Eye (tissue), 1 donor: ENCODE measurements around the gene HERC4.

Experiments
- DNase-seq: peaks from one replicate; pipeline ENCODE4 v3.0.0-alpha.2; 2015

HERC4 gene, protein sequence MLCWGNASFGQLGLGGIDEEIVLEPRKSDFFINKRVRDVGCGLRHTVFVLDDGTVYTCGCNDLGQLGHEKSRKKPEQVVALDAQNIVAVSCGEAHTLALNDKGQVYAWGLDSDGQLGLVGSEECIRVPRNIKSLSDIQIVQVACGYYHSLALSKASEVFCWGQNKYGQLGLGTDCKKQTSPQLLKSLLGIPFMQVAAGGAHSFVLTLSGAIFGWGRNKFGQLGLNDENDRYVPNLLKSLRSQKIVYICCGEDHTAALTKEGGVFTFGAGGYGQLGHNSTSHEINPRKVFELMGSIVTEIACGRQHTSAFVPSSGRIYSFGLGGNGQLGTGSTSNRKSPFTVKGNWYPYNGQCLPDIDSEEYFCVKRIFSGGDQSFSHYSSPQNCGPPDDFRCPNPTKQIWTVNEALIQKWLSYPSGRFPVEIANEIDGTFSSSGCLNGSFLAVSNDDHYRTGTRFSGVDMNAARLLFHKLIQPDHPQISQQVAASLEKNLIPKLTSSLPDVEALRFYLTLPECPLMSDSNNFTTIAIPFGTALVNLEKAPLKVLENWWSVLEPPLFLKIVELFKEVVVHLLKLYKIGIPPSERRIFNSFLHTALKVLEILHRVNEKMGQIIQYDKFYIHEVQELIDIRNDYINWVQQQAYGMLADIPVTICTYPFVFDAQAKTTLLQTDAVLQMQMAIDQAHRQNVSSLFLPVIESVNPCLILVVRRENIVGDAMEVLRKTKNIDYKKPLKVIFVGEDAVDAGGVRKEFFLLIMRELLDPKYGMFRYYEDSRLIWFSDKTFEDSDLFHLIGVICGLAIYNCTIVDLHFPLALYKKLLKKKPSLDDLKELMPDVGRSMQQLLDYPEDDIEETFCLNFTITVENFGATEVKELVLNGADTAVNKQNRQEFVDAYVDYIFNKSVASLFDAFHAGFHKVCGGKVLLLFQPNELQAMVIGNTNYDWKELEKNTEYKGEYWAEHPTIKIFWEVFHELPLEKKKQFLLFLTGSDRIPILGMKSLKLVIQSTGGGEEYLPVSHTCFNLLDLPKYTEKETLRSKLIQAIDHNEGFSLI

GRCh38 chr10:68074775-68075549, at the start of gene HERC4:
HERC4 (minus strand) TSS chr10:68075283; CDS start chr10:68073108, 2,175 bp downstream.
- peak; percentile 97 for DNase-seq

GRCh38 chr10:68124718-68125117, 49.6 kb upstream of the HERC4 start:
- DNase-seq = no peak

GRCh38 chr10:68121852-68122251, 46.8 kb upstream of the HERC4 start:
- no peak for DNase-seq

DNA sequence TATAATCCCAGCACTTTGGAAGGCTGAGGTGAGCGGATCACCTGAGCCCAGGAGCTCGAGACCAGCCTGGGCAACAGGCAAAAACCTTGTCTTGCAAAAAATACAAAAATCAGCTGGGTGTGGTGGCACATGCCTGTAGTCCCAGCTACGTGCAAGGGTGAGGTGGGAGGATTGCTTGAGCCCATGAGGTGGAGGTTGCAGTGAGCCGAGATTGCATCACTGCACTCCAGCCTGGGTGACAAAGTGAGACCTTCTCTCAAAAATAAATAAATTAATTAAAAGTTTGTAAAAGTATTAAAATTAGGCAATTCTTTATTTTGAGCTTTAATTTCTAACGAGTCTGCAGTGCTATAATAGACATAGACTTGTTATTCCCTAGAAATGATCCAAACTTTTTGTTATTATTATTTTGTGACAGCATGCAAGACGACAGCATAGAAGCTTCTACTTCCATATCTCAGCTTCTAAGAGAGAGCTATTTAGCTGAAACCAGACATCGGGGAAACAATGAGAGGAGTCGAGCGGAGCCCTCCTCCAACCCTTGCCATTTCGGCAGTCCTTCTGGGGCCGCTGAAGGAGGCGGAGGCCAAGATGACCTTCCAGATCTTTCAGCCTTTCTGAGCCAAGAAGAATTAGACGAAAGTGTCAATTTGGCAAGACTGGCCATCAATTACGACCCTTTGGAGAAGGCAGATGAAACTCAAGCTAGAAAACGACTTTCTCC, 46.1 kb upstream of the HERC4 start:
- DNase-seq = no peak

- no peak for DNase-seq
Measured at GRCh38 chr10:68118657-68119056, 43.6 kb upstream of the HERC4 start.

DNA sequence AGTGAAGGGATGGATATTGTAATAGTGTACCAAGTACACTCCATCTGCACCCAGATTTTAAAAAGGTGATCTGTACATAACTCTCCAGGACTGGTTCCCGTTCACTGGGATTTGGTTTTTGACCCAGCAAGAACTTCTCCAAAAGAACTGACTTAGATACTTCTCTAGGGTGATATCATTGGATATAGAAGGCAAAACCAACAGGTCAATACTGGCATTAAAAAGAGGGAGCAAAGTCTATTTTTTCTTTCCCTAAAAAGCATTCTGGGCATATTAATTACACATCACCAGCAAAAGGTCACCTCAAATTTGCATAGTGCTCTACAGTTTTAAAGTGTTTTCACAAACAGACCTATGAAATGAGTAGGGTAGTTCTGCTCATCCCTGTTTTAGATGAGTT, 37.8 kb upstream of the HERC4 start:
- no peak for DNase-seq

DNA sequence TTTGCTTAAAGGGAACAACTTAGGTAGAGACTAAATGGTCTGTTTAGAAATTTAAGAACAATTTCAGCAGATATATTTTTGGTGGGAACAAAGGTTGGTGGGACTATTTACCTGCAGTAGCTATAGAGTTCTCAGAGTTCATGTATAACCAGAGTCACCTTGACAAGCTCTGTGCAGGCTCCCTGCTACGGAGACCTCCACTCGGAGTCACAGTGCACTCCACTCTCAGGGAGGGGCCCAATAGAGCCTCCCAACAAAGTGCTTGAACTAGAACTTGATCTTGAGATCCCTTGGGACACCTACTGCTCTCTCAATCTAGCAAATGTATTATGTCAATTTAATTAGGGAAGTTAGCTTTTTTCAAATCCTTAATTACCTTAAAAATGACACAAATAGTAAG, 36.5 kb upstream of the HERC4 start:
- no peak for DNase-seq

- peak; percentile 9 for DNase-seq
Measured at GRCh38 chr10:68110027-68110426, 34.9 kb upstream of the HERC4 start.

DNA sequence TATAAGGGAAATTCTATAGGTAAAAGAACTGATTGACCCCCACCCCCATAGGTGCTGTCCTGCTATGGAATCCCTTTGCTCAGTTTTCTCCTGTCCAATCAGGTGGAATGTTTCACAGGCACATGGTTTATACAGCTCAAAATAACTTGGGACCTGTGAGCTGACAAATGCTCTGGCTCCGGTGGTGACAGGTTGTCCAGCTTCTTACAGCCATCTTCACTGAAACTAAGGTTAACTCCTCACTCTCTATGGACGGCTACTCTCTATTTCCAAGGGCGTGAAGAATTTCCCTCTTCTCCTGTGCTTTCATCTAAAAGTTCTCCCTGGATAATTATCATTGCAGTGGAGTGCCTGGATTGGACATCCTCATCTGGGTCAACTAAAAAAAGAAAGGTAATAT, 34.2 kb upstream of the HERC4 start, which contains the start of gene MYPN:
Gene MYPN (plus strand): TSS at position 158 of the 400 bp plus-strand sequence. CDS start 11,951 bp downstream, outside the sequence.
- DNase-seq = no peak

GRCh38 chr10:68108653-68109052, 33.6 kb upstream of the HERC4 start:
- DNase-seq = no peak

GRCh38 chr10:68108051-68108450, 33.0 kb upstream of the HERC4 start:
- DNase-seq = no peak

DNA sequence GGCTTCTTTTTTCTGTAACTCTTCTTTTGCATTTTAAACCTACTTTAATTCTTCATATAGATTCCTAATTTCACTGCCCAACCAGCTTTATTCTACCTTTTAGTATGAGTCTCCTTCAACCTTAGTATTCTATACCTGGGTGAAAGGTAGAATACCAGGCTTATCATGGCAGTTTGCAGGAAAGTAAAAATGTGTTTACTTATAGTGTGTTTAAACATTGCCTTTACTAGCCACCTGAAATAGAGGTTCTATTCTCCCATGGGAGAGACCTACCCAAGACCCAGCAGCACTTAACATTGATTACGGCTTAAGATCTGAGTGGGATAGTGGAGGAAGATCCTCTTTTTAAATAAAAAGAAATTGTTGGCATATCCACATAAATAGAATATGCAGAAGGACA, 32.6 kb upstream of the HERC4 start:
- no peak for DNase-seq

DNA sequence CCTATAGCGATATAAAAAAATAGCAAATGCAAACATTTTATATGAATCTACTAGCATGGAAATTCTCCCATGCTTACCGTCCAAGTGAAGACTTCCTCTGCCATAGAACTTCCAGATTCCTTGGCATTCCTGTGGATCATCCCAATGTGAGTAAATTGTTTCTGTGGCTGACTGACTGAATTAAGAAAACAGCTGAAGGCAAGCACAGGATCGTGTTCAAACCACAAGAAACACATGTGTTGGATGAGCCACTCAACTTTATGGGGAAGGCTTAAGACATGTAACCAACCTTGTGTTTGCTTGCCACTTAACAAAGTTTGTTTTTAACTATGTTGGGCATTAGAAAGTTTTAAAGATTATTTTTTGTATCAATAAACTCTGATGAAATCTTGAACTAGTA, 31.6 kb upstream of the HERC4 start:
- peak; percentile 38 for DNase-seq

- DNase-seq = peak; percentile 9
Measured at GRCh38 chr10:68105820-68106219, 30.7 kb upstream of the HERC4 start.

- DNase-seq = no peak
Measured at GRCh38 chr10:68103901-68104300, 28.8 kb upstream of the HERC4 start.

DNA sequence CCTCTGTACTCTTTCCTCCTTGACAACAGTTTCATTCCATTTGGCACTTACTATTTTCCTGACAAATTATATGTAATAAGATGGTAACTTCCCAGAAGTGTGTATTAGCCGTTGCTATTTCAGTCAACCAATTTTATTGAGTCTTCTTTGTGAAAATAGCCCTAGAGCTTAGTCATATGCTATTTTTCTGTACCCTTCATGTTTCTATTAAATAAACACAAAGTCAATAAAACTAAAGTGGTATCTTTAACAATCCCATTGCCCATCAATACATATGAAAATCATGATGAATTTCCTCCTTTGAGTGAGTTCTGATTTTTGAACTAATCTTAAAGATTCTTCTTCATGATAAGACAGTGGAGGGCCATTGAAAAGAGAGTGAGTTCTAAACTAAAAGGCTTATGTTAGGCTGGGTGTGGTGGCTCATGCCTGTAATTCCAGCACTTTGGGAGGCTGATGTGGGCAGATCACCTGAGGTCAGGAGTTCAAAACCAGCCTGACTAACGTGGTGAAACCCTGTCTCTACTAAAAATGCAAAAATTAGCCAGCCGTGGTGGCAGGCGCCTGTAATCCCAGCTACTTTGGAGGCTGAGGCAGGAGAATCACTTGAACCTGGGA, 28.3 kb upstream of the HERC4 start:
- DNase-seq = no peak

- no peak for DNase-seq
Measured at GRCh38 chr10:68101066-68101465, 26.0 kb upstream of the HERC4 start.

- DNase-seq = peak; percentile 10
Measured at GRCh38 chr10:68099736-68100135, 24.7 kb upstream of the HERC4 start.

DNA sequence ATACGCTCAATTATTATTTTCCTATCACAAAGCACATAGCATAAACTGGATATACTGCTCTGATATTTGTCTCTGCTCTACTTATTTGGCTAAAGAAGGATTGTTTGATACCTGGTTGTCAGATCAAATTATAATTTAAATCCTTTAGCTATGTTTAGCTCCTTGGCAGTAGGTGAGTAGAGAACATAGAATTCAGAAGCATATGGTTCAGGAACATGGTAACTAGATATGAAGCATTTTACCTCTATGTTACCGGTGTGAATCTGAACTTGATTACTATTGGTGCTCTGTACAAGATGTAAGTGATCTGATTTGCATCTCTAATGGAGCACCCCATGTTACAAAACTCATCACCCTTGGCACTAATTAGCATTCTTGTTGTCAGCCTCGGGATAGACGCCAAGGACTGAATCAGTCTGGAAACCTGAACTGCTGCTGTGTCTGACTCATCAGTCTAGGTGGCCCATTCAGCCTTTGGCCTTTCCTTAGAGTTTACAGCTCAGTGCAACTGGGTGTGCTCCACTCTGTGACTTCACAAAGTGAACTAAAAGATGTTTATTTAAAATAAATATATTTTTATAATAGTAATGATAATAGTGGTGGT, 21.9 kb upstream of the HERC4 start:
- no peak for DNase-seq

DNA sequence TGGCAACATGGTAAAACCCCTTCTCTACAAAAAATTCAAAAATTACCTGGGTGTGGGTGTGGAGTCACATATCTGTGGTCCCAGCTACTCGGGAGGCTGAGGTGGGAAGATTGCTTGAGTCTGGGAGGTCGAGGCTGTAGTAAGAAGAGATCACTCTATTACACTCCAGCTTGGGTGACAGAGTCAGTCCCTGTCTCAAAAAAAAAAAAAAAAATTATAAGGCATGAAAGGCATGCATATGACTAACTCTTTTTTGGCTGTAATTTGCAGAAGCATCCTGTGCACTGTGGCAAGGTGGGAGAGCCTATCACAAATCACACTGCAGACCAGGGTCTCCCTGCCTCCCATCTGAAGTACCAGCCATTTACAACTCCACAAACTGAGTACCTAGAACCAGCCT, 20.1 kb upstream of the HERC4 start:
- no peak for DNase-seq

DNA sequence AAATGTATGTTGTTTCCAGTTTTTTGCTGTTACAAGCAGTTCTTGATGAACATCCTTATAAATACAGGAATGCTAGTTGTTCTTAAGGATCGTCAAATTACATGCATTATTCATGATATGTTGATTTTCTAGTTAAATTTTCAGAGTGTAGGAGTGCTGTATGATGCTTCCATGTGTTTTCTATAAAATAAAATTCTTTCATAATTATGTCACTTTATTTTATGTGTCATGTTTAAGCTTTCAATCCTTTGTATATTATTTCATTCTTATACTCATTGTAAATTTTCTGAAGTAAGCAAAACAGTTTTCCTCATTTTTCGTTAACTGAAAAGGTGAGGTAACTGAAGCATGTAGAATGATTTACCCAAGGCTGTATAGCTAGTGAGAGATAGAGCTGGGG, 17.4 kb upstream of the HERC4 start:
- no peak for DNase-seq
